Activated CD4-positive, alpha-beta T cell treated with anti-CD3 and anti-CD28 coated beads, Interleukin-2, amount 10 ng/mL, durations not matched to agents 7 days and 5 days (primary cell): ENCODE measurements around the gene PFN2. TPM values are rescaled to one million over a fixed set of nuclear protein-coding genes. Genes with fewer than 3 reads are reported as not detected.
A peak's percentile ranks its signal among the peaks of the same experiment; 100 is the strongest.

Experiments used
- CTCF ChIA-PET: fragments of 350-600 bp; sonication (Branson Sonifier 250); formaldehyde crosslinking; loops from one replicate; lab custom pipeline; 2021; ENCODE audit warnings: antibody characterized with exemption; lab: Charles Lee
- POLR2A ChIA-PET: fragments of 350-600 bp; sonication (Branson Sonifier 250); formaldehyde crosslinking; loops from one replicate; lab custom pipeline; 2021; ENCODE audit warnings: antibody characterized with exemption; lab: Charles Lee
- DNase-seq: peaks from one replicate; pipeline ENCODE4 v3.0.0-alpha.2; 2020
- H3K27ac Mint-ChIP-seq: one replicate; pipeline ENCODE4 v1.8.0; 2021; ENCODE audit warnings: mild to moderate bottlenecking, moderate library complexity, mixed read lengths
- H3K27me3 Mint-ChIP-seq: one replicate; pipeline ENCODE4 v1.8.0; 2021; ENCODE audit warnings: mixed read lengths
- H3K36me3 Mint-ChIP-seq: one replicate; pipeline ENCODE4 v1.8.0; 2021; ENCODE audit warnings: low read depth, mixed read lengths
- H3K4me1 Mint-ChIP-seq: one replicate; pipeline ENCODE4 v1.8.0; 2021; ENCODE audit warnings: mixed read lengths
- H3K4me3 Mint-ChIP-seq: one replicate; pipeline ENCODE4 v1.8.0; 2021; ENCODE audit warnings: mild to moderate bottlenecking, moderate library complexity, mixed read lengths
- H3K9me3 Mint-ChIP-seq: one replicate; pipeline ENCODE4 v1.8.0; 2021; ENCODE audit warnings: mixed read lengths
- total RNA-seq, 2 experiments: library from RNA; stranded (reverse); gene quantifications; one replicate each; pipeline ENCODE4 v1.2.3, GENCODE V29; 2021

PFN2 gene
- under 1 TPM; 0.27 to 0.50 TPM for total RNA-seq

- CTCF ChIA-PET: no interaction called here
- DNase-seq: peak; percentile 31
- Mint-ChIP-seq H3K4me1 (peaks cover 17% of the 10 kb centered on the region), H3K27me3 (peaks cover 54% of the 10 kb centered on the region), H3K4me3 (peak within 1 kb of the TSS; percentile 82), H3K9me3 (no peaks in the 10 kb centered on the region), H3K27ac (peak within 1 kb of the TSS; percentile 69), H3K36me3 (peaks cover 4% of the 10 kb centered on the region)
- POLR2A ChIA-PET: no interaction called here
Measured at GRCh38 chr3:149970716-149971402, at the start of gene PFN2. PFN2 (minus strand) TSS chr3:149970895; CDS start chr3:149970856, 39 bp downstream.

- DNase-seq: no peak
- ChIA-PET POLR2A (no interaction called here), CTCF (no interaction called here)
- peaks cover 9% of the 10 kb centered on the region for H3K27me3 Mint-ChIP-seq
- H3K27ac Mint-ChIP-seq: no peak overlapping the region
- no peak overlapping the region for H3K4me3 Mint-ChIP-seq
- H3K4me1 Mint-ChIP-seq: no peaks in the 10 kb centered on the region
- no peaks in the 10 kb centered on the region for H3K36me3 Mint-ChIP-seq
- no peaks in the 10 kb centered on the region for H3K9me3 Mint-ChIP-seq
Measured at GRCh38 chr3:150015901-150016300, 45.2 kb upstream of the PFN2 start.

- Mint-ChIP-seq H3K9me3 (no peaks in the 10 kb centered on the region), H3K4me1 (no peaks in the 10 kb centered on the region), H3K4me3 (no peak overlapping the region), H3K27me3 (peaks cover 9% of the 10 kb centered on the region), H3K36me3 (no peaks in the 10 kb centered on the region), H3K27ac (no peak overlapping the region)
- DNase-seq: no peak
- CTCF ChIA-PET: interaction anchor here (0.8 kb wide), 1 partner anchor 25 kb away, joined by 3 read pairs; no protein-coding TSS in a partner anchor
- POLR2A ChIA-PET: no interaction called here
Measured at GRCh38 chr3:150014782-150015181, 44.1 kb upstream of the PFN2 start.

GRCh38 chr3:150013801-150014200 lies 43.1 kb upstream of the PFN2 start:
- CTCF ChIA-PET: no interaction called here
- no peak for DNase-seq
- H3K4me3 Mint-ChIP-seq: no peak overlapping the region
- H3K9me3 Mint-ChIP-seq: no peaks in the 10 kb centered on the region
- H3K27ac Mint-ChIP-seq: no peak overlapping the region
- H3K4me1 Mint-ChIP-seq: no peaks in the 10 kb centered on the region
- POLR2A ChIA-PET: no interaction called here
- H3K36me3 Mint-ChIP-seq: no peaks in the 10 kb centered on the region
- peaks cover 11% of the 10 kb centered on the region for H3K27me3 Mint-ChIP-seq

GRCh38 chr3:150006794-150007193 lies 36.1 kb upstream of the PFN2 start:
- H3K36me3 Mint-ChIP-seq: no peaks in the 10 kb centered on the region

GRCh38 chr3:150005243-150006112 lies 34.8 kb upstream of the PFN2 start:
- Mint-ChIP-seq H3K27ac (no peak overlapping the region), H3K36me3 (no peaks in the 10 kb centered on the region), H3K4me1 (no peaks in the 10 kb centered on the region), H3K9me3 (no peaks in the 10 kb centered on the region), H3K27me3 (peaks cover 3% of the 10 kb centered on the region), H3K4me3 (no peak overlapping the region)
- POLR2A ChIA-PET: interaction anchor here (0.6 kb wide), 1 partner anchor 132 kb away, joined by 3 read pairs; no protein-coding TSS in a partner anchor
- CTCF ChIA-PET: no interaction called here
- no peak for DNase-seq

More at GRCh38 chr3:150006794-150007193, 36.1 kb upstream of the PFN2 start:
- ChIA-PET CTCF (no interaction called here), POLR2A (no interaction called here)
- H3K4me3 Mint-ChIP-seq: no peak overlapping the region
- no peak overlapping the region for H3K27ac Mint-ChIP-seq
- DNase-seq: no peak
- H3K4me1 Mint-ChIP-seq: no peaks in the 10 kb centered on the region
- peaks cover 6% of the 10 kb centered on the region for H3K27me3 Mint-ChIP-seq
- H3K9me3 Mint-ChIP-seq: no peaks in the 10 kb centered on the region

- Mint-ChIP-seq H3K36me3 (no peaks in the 10 kb centered on the region), H3K27ac (no peak overlapping the region), H3K4me1 (no peaks in the 10 kb centered on the region), H3K4me3 (no peak overlapping the region), H3K27me3 (peaks cover 15% of the 10 kb centered on the region), H3K9me3 (peaks cover 5% of the 10 kb centered on the region)
- ChIA-PET CTCF (interaction anchor here (1.1 kb wide), 1 partner anchor 9 kb away, joined by 3 read pairs; no protein-coding TSS in a partner anchor), POLR2A (no interaction called here)
- DNase-seq: no peak
Measured at GRCh38 chr3:150000641-150001040, 29.9 kb upstream of the PFN2 start.

- Mint-ChIP-seq H3K27me3 (peaks cover 16% of the 10 kb centered on the region), H3K27ac (no peak overlapping the region), H3K4me3 (no peak overlapping the region), H3K9me3 (peaks cover 13% of the 10 kb centered on the region), H3K36me3 (no peaks in the 10 kb centered on the region), H3K4me1 (no peaks in the 10 kb centered on the region)
- DNase-seq: no peak
- ChIA-PET CTCF (interaction anchor here (0.6 kb wide), 1 partner anchor 22 kb away, joined by 3 read pairs; no protein-coding TSS in a partner anchor), POLR2A (no interaction called here)
Measured at GRCh38 chr3:149999421-149999820, 28.7 kb upstream of the PFN2 start.

GRCh38 chr3:149998946-149999345 lies 28.3 kb upstream of the PFN2 start:
- Mint-ChIP-seq H3K4me1 (no peaks in the 10 kb centered on the region), H3K36me3 (no peaks in the 10 kb centered on the region), H3K4me3 (no peak overlapping the region), H3K27ac (no peak overlapping the region), H3K27me3 (peaks cover 16% of the 10 kb centered on the region), H3K9me3 (peaks cover 14% of the 10 kb centered on the region)
- ChIA-PET POLR2A (no interaction called here), CTCF (interaction anchor here (0.6 kb wide), 1 partner anchor 22 kb away, joined by 3 read pairs; no protein-coding TSS in a partner anchor)
- no peak for DNase-seq

GRCh38 chr3:149992416-149993058 lies 21.8 kb upstream of the PFN2 start:
- ChIA-PET CTCF (no interaction called here), POLR2A (no interaction called here)
- no peak for DNase-seq
- Mint-ChIP-seq H3K27ac (no peak overlapping the region), H3K9me3 (peaks cover 16% of the 10 kb centered on the region), H3K27me3 (peaks cover 27% of the 10 kb centered on the region), H3K36me3 (no peaks in the 10 kb centered on the region), H3K4me3 (no peak overlapping the region), H3K4me1 (no peaks in the 10 kb centered on the region)

GRCh38 chr3:149990423-149990948 lies 19.8 kb upstream of the PFN2 start:
- no peaks in the 10 kb centered on the region for H3K4me1 Mint-ChIP-seq
- H3K4me3 Mint-ChIP-seq: no peak overlapping the region
- no peaks in the 10 kb centered on the region for H3K36me3 Mint-ChIP-seq
- peaks cover 19% of the 10 kb centered on the region for H3K27me3 Mint-ChIP-seq
- POLR2A ChIA-PET: no interaction called here
- CTCF ChIA-PET: no interaction called here
- no peak overlapping the region for H3K27ac Mint-ChIP-seq
- no peak for DNase-seq
- H3K9me3 Mint-ChIP-seq: peaks cover 13% of the 10 kb centered on the region

- no peak for DNase-seq
- Mint-ChIP-seq H3K27ac (no peak overlapping the region), H3K9me3 (peaks cover 4% of the 10 kb centered on the region), H3K4me1 (no peaks in the 10 kb centered on the region), H3K4me3 (no peak overlapping the region), H3K36me3 (no peaks in the 10 kb centered on the region), H3K27me3 (peaks cover 20% of the 10 kb centered on the region)
- ChIA-PET POLR2A (no interaction called here), CTCF (interaction anchor here (0.6 to 1.2 kb wide), 2 partner anchors 26 to 27 kb away, joined by 3 to 4 read pairs; no protein-coding TSS in a partner anchor)
Measured at GRCh38 chr3:149989307-149989706, 18.6 kb upstream of the PFN2 start.
